Ishikawa (cell line): ENCODE data around the gene LRRIQ1.

Source experiments
- CEBPB ChIP-seq: IDR thresholded peaks from 2 replicates; pipeline ENCODE4 v1.6.1; 2012
- CREB1 ChIP-seq: IDR thresholded peaks from 2 replicates; pipeline ENCODE4 v1.6.1; 2012; ENCODE audit warnings: low read depth
- EGR1 ChIP-seq: IDR thresholded peaks from 2 replicates; pipeline ENCODE4 v1.6.1; 2012
- EP300 ChIP-seq: IDR thresholded peaks from 2 replicates; pipeline ENCODE4 v1.6.1; 2012; ENCODE audit warnings: borderline replicate concordance
- FOXM1 ChIP-seq: IDR thresholded peaks from 2 replicates; pipeline ENCODE4 v1.6.1; 2012; ENCODE audit warnings: low read depth, borderline replicate concordance
- NFIC ChIP-seq: IDR thresholded peaks from 2 replicates; pipeline ENCODE4 v1.6.1; 2012
- RAD21 ChIP-seq: IDR thresholded peaks from 2 replicates; pipeline ENCODE4 v1.6.1; 2012; ENCODE audit warnings: low read depth
- TAF1 ChIP-seq: IDR thresholded peaks from 2 replicates; pipeline ENCODE4 v1.6.1; 2012; ENCODE audit warnings: low read depth, mild to moderate bottlenecking
- TCF12 ChIP-seq: IDR thresholded peaks from 2 replicates; pipeline ENCODE4 v1.6.1; 2012; ENCODE audit warnings: low read depth
- TEAD4 ChIP-seq: IDR thresholded peaks from 2 replicates; pipeline ENCODE4 v1.6.1; 2012
- YY1 ChIP-seq: IDR thresholded peaks from 2 replicates; pipeline ENCODE4 v1.6.1; 2012; ENCODE audit warnings: low read depth
- ZBTB7A ChIP-seq: IDR thresholded peaks from 2 replicates; pipeline ENCODE4 v1.6.1; 2012; ENCODE audit warnings: low read depth
- TF ChIP-seq, protein P1 (sequence below): IDR thresholded peaks from 2 replicates; pipeline ENCODE4 v1.6.1; 2012
- TF ChIP-seq, protein P2 (sequence below): IDR thresholded peaks from 2 replicates; pipeline ENCODE4 v1.6.1; 2012
- TF ChIP-seq, protein P3 (sequence below): IDR thresholded peaks from 2 replicates; pipeline ENCODE4 v1.6.1; 2012; ENCODE audit warnings: low read depth, mild to moderate bottlenecking

Gene LRRIQ1

DNA sequence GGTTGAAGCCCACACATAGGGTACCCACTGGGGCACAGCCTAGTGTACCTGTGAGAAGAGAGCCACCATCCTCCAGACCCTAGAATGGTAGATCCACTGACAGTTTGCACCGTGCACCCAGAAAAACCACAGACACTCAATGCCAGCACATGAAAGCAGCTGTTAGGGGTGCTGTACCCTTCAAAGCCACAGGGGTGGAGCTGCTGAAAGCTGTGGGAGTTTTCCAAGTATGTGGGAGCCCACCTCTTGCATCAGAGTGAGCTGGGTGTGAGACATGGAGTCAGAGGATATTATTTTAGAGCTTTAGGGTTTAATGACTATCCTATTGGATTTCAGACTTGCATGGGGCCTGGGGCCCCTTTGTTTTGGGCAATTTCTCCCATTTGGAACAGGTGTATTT lies 30.5 kb upstream of the LRRIQ1 start:
- no peak for TF ChIP-seq YY1

DNA sequence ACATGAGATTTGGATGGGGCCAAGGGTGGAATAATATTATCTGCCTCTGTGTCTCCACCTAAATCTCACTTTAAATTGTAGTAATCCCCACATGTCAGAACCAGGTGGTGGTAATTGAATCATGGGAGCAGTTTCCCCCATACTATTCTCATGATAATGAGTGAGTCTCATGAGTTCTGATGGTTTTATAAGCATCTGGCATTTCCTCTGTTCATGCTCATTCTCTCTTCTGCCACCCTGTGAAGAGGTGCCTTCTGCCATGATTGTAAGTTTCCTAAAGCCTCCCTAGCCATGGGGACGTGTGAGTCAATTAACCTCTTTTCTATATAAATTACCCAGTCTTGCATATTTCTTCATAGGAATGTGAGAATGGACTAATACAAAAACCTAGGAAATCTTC lies 29.9 kb upstream of the LRRIQ1 start:
- TF ChIP-seq, protein P1, sequence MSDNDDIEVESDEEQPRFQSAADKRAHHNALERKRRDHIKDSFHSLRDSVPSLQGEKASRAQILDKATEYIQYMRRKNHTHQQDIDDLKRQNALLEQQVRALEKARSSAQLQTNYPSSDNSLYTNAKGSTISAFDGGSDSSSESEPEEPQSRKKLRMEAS = no peak
- TF ChIP-seq NFIC (no peak), EP300 (no peak), ZBTB7A (no peak), TCF12 (no peak), RAD21 (no peak), TAF1 (no peak), EGR1 (no peak)
- TF ChIP-seq, protein P2, sequence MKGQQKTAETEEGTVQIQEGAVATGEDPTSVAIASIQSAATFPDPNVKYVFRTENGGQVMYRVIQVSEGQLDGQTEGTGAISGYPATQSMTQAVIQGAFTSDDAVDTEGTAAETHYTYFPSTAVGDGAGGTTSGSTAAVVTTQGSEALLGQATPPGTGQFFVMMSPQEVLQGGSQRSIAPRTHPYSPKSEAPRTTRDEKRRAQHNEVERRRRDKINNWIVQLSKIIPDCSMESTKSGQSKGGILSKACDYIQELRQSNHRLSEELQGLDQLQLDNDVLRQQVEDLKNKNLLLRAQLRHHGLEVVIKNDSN = no peak

DNA sequence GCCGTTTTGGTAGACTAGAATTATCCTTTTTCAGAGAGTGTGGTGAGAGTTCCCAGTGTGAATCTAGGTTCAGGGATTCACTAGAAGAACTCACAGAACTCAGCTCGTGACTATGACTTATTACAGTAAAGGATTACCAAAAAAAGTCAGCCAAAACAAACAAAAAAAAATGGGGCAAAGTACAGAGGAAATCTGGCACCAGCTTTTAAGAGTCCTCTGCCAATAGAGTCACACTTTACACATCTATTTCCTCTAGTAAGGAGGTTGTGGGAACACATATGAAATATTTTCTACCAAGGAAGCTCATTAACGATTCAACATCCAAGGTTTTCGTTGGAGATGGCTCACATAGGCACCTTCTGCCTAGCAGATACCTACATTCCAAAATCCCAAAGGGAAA lies 28.3 kb upstream of the LRRIQ1 start:
- TF ChIP-seq TEAD4 = no peak

DNA sequence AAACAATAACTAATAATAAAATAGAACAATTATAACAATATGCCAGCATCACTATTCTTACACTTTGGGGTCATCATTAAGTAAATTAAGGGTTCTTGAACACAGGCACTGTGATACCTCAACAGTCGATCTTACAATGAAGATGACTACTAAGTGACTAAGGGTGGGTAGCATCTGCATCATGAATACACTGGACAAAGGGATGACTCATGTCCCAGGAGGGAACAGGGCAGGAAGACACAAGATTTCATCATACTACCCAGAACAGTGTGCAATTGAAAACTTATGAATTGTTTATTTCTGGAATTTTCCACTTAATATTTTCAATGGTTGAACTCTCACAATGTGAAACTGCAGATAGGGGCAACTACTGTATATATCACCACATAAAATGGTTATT lies 19.7 kb upstream of the LRRIQ1 start:
- TF ChIP-seq YY1 (no peak), EGR1 (no peak), CEBPB (no peak)
- TF ChIP-seq, protein P2 = no peak

DNA sequence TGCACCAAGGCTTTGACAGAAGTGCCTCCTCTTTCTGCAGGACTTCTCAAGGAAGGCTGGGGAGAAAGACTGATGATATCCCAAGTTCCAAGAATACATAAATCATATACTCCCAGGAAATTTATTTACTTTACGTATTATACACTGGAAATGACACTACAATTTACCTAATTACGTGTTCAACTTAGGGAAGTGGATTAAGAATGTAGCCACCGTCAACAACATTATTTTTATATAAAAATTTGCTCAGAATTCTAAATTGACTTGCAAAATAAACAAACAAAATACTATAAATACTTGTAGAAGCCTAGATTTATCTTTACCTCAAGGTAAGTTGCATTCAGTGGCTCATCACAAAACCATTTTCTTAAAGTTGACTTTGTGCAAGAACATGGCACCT lies 19.0 kb upstream of the LRRIQ1 start:
- no peak for TF ChIP-seq ZBTB7A
- no peak for TF ChIP-seq TAF1
- TF ChIP-seq, protein P2 = no peak
- TF ChIP-seq NFIC = no peak
- TF ChIP-seq, protein P3, sequence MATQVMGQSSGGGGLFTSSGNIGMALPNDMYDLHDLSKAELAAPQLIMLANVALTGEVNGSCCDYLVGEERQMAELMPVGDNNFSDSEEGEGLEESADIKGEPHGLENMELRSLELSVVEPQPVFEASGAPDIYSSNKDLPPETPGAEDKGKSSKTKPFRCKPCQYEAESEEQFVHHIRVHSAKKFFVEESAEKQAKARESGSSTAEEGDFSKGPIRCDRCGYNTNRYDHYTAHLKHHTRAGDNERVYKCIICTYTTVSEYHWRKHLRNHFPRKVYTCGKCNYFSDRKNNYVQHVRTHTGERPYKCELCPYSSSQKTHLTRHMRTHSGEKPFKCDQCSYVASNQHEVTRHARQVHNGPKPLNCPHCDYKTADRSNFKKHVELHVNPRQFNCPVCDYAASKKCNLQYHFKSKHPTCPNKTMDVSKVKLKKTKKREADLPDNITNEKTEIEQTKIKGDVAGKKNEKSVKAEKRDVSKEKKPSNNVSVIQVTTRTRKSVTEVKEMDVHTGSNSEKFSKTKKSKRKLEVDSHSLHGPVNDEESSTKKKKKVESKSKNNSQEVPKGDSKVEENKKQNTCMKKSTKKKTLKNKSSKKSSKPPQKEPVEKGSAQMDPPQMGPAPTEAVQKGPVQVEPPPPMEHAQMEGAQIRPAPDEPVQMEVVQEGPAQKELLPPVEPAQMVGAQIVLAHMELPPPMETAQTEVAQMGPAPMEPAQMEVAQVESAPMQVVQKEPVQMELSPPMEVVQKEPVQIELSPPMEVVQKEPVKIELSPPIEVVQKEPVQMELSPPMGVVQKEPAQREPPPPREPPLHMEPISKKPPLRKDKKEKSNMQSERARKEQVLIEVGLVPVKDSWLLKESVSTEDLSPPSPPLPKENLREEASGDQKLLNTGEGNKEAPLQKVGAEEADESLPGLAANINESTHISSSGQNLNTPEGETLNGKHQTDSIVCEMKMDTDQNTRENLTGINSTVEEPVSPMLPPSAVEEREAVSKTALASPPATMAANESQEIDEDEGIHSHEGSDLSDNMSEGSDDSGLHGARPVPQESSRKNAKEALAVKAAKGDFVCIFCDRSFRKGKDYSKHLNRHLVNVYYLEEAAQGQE = no peak
- TF ChIP-seq EGR1 = no peak
- no peak for TF ChIP-seq CREB1
- TF ChIP-seq FOXM1 = no peak
- TF ChIP-seq TEAD4 = no peak
- no peak for TF ChIP-seq CEBPB
- TF ChIP-seq RAD21 = no peak
- TF ChIP-seq, protein P1 = no peak
- no peak for TF ChIP-seq EP300
- TF ChIP-seq TCF12 = no peak
- no peak for TF ChIP-seq YY1

DNA sequence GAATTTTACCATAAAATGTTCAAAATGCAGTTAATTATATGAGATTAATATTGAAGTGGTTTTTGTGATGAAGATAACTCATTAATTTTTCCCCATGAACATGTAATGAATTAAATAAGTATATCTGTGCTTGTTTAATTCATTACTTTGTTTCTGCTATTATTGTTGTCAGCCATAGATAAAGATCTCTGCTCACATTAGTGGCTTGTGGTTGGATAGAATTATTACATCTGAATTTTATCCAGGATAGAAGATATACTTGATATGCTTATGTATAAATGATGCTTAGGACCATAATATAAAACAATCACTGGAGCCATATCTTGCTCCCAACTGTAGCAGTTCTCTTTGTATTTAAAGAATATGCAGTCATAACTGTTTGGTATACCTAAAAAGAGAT lies 18.5 kb upstream of the LRRIQ1 start:
- TF ChIP-seq, protein P2 = no peak
- TF ChIP-seq TEAD4 (no peak), YY1 (no peak)

DNA sequence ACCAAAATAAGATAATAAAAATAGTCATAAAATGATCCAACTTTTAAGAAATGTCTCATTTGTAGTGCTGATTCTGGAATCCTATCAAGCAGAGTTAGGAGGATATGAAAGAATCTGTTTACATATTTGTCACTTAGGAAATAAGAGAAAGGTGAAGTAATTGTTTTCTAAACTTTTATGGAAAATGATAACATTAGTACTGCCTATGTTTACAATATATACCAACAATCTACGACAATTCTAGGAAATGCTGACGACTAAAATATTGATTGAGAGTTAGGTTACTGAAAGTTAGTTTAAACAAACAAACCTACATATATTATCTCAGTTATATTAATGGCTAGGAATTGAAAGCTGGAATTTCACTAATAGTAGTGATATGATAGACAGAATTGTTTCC lies 18.1 kb upstream of the LRRIQ1 start:
- no peak for TF ChIP-seq YY1
- no peak for TF ChIP-seq RAD21
- TF ChIP-seq NFIC = no peak
- no peak for TF ChIP-seq EP300
- TF ChIP-seq, protein P2 = no peak
- no peak for TF ChIP-seq EGR1
- TF ChIP-seq CEBPB = no peak
- no peak for TF ChIP-seq ZBTB7A
- no peak for TF ChIP-seq TCF12
- TF ChIP-seq, protein P1 = no peak

DNA sequence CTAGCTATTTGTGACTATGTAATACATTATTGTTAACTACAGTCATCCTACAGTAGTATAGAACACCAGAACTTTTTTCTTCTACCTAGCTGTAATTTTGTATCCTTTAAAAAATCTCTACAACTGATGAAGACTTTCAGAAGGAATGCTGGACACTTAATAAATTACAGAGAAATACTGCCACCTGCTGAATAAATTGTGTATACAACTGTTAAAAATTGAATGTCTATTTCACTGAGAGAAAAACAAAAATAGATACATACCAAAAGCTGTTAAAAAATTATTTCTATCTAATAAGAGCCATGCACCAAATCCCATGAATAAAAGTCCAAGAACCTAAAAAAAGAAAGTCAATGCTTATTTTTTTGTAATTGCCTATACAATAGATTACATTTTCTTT lies 6.7 kb upstream of the LRRIQ1 start:
- TF ChIP-seq TCF12 = no peak
- TF ChIP-seq ZBTB7A = no peak
- no peak for TF ChIP-seq FOXM1
- no peak for TF ChIP-seq EGR1
- TF ChIP-seq RAD21 = peak; percentile 52
- no peak for TF ChIP-seq CREB1
